GM10847 (cell line): ENCODE results near the gene BABAM2.

Experiments used
- POLR2A ChIP-seq: IDR thresholded peaks from 2 replicates; pipeline ENCODE4 v1.6.1; 2011; ENCODE audit not compliant: insufficient read length; ENCODE audit errors: extremely low read depth

The BABAM2 gene

GRCh38 chr2:28128281-28128950 is 237.9 kb downstream of the BABAM2 start:
- no peak for TF ChIP-seq POLR2A

GRCh38 chr2:28129955-28130695 is 239.6 kb downstream of the BABAM2 start:
- TF ChIP-seq POLR2A = no peak

GRCh38 chr2:28133778-28134177 is 243.2 kb downstream of the BABAM2 start:
- no peak for TF ChIP-seq POLR2A

- no peak for TF ChIP-seq POLR2A
Observed at GRCh38 chr2:28134262-28134812, 243.8 kb downstream of the BABAM2 start.

GRCh38 chr2:28134857-28135256 is 244.3 kb downstream of the BABAM2 start:
- no peak for TF ChIP-seq POLR2A

- TF ChIP-seq POLR2A = no peak
Observed at GRCh38 chr2:28135324-28135723, 244.8 kb downstream of the BABAM2 start.

GRCh38 chr2:28135799-28136198 is 245.3 kb downstream of the BABAM2 start:
- no peak for TF ChIP-seq POLR2A

- TF ChIP-seq POLR2A = no peak
Observed at GRCh38 chr2:28136556-28136955, 246.0 kb downstream of the BABAM2 start.

GRCh38 chr2:28137221-28137620 is 246.7 kb downstream of the BABAM2 start:
- no peak for TF ChIP-seq POLR2A

GRCh38 chr2:28142386-28142785 is 251.9 kb downstream of the BABAM2 start:
- TF ChIP-seq POLR2A = no peak

- no peak for TF ChIP-seq POLR2A
Observed at GRCh38 chr2:28148000-28148399, 257.5 kb downstream of the BABAM2 start.

- TF ChIP-seq POLR2A = no peak
Observed at GRCh38 chr2:28148566-28148965, 258.0 kb downstream of the BABAM2 start.

GRCh38 chr2:28150236-28150915 is 259.8 kb downstream of the BABAM2 start:
- TF ChIP-seq POLR2A = no peak

- no peak for TF ChIP-seq POLR2A
Observed at GRCh38 chr2:28150994-28151393, 260.5 kb downstream of the BABAM2 start.

GRCh38 chr2:28152585-28153280 is 262.2 kb downstream of the BABAM2 start:
- no peak for TF ChIP-seq POLR2A
